Loucy (cell line): ENCODE results near the gene FCHSD2.

Experiments
- EZH2phosphoT487 ChIP-seq: fragments of 200-600 bp; IDR thresholded peaks from 2 replicates; pipeline ENCODE4 v1.6.1; 2018; ENCODE audit warnings: antibody characterized with exemption, mild to moderate bottlenecking, moderate library complexity, borderline replicate concordance
- TF ChIP-seq, protein P1 (sequence below): fragments of 200-600 bp; sonication (generic); conservative IDR thresholded peaks from 2 replicates; pipeline ENCODE4 v1.5.1; 2014; ENCODE audit warnings: mild to moderate bottlenecking, antibody characterized with exemption, low read length

DNA sequence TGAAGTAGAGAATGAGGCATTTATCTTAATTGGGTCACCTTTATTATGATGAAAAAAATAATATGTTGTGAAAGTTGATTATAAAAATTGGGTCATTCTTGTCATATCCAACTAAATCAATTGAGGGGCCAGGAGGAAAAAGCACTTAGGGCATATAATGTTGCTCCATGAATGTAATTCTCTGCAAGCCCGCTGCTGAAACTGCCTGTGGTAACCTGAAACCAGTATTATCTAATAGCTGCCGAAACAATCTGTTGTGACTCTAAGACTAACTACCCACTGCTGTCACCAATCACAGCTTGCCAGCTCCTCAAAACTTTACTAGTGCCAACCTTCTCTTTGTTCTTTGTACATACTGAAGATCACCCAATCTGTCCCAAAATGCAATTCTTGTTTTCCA is 212.1 kb downstream of the FCHSD2 start:
- TF ChIP-seq, protein P1, sequence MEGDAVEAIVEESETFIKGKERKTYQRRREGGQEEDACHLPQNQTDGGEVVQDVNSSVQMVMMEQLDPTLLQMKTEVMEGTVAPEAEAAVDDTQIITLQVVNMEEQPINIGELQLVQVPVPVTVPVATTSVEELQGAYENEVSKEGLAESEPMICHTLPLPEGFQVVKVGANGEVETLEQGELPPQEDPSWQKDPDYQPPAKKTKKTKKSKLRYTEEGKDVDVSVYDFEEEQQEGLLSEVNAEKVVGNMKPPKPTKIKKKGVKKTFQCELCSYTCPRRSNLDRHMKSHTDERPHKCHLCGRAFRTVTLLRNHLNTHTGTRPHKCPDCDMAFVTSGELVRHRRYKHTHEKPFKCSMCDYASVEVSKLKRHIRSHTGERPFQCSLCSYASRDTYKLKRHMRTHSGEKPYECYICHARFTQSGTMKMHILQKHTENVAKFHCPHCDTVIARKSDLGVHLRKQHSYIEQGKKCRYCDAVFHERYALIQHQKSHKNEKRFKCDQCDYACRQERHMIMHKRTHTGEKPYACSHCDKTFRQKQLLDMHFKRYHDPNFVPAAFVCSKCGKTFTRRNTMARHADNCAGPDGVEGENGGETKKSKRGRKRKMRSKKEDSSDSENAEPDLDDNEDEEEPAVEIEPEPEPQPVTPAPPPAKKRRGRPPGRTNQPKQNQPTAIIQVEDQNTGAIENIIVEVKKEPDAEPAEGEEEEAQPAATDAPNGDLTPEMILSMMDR, result no peak
- no peak for TF ChIP-seq EZH2phosphoT487
